HepG2 (cell line): ENCODE measurements around the gene TNFAIP2. TPM values are rescaled to one million over a fixed set of nuclear protein-coding genes. Genes with fewer than 3 reads are reported as not detected.

Experiments used
- AKAP8 ChIP-seq: sonication (generic); formaldehyde crosslinking; IDR thresholded peaks from 2 replicates; pipeline ENCODE4 v1.5.1; 2020; ENCODE audit warnings: mild to moderate bottlenecking, missing genetic modification reagents
- CBX1 ChIP-seq: IDR thresholded peaks from one replicate; pipeline ENCODE4 v1.6.1; 2016; ENCODE audit warnings: antibody characterized with exemption, low read depth
- CCDC6 ChIP-seq: sonication (generic); formaldehyde crosslinking; IDR thresholded peaks from 2 replicates; pipeline ENCODE4 v1.8.1; 2022; ENCODE audit warnings: mild to moderate bottlenecking, missing genetic modification reagents, moderate library complexity
- KLF12 ChIP-seq: sonication (generic); formaldehyde crosslinking; IDR thresholded peaks from 2 replicates; pipeline ENCODE4 v1.4.0; 2020; ENCODE audit warnings: missing genetic modification reagents, borderline replicate concordance
- KLF15 ChIP-seq: sonication (generic); formaldehyde crosslinking; IDR thresholded peaks from 2 replicates; pipeline ENCODE4 v1.8.1; 2023; ENCODE audit warnings: borderline replicate concordance, mild to moderate bottlenecking, inconsistent platforms, missing genetic modification reagents, mixed read lengths
- PHF21A ChIP-seq: sonication (generic); formaldehyde crosslinking; IDR thresholded peaks from 2 replicates; pipeline ENCODE4 v1.5.0; 2020; ENCODE audit warnings: mild to moderate bottlenecking, missing genetic modification reagents
- RBM39 ChIP-seq: fragments of 200-400 bp; formaldehyde crosslinking; IDR thresholded peaks from one replicate; pipeline ENCODE4 v1.6.1; 2018; ENCODE audit warnings: antibody characterized with exemption, mild to moderate bottlenecking, low read depth, low read length; ENCODE audit not compliant: poor library complexity, severe bottlenecking
- SP1 ChIP-seq, 2 experiments: fragments of 450-650 bp in 1 of 2; sonication (generic) in 1 of 2; formaldehyde crosslinking in 1 of 2; IDR thresholded peaks; 2 replicates each; pipeline versions ENCODE4 v1.4.0 to v1.6.1; 2016 to 2020; ENCODE audit warnings: missing genetic modification reagents in 1 of 2
- SP140L ChIP-seq: sonication (generic); formaldehyde crosslinking; IDR thresholded peaks from 2 replicates; pipeline ENCODE4 v1.4.0; 2020; ENCODE audit warnings: missing genetic modification reagents, borderline replicate concordance
- TCF7L2 ChIP-seq: IDR thresholded peaks from 2 replicates; pipeline ENCODE4 v1.6.1; 2011; ENCODE audit warnings: mild to moderate bottlenecking, low read depth, low read length, moderate library complexity
- UBTF ChIP-seq: sonication (generic); formaldehyde crosslinking; IDR thresholded peaks from 2 replicates; pipeline ENCODE4 v1.4.0; 2020; ENCODE audit warnings: mild to moderate bottlenecking, missing genetic modification reagents
- ZEB1 ChIP-seq: IDR thresholded peaks from 2 replicates; pipeline ENCODE4 v1.6.1; 2012; ENCODE audit warnings: mild to moderate bottlenecking, low read depth, inconsistent platforms; ENCODE audit not compliant: insufficient replicate concordance
- ZIK1 ChIP-seq: sonication (generic); formaldehyde crosslinking; IDR thresholded peaks from 2 replicates; pipeline ENCODE4 v1.5.0; 2020; ENCODE audit warnings: mild to moderate bottlenecking, low read depth, missing genetic modification reagents, borderline replicate concordance
- ZNF292 ChIP-seq: sonication (generic); formaldehyde crosslinking; IDR thresholded peaks from 2 replicates; pipeline ENCODE4 v1.8.1; 2022; ENCODE audit warnings: mild to moderate bottlenecking, low read depth, missing genetic modification reagents, borderline replicate concordance
- ZNF326 ChIP-seq: sonication (generic); formaldehyde crosslinking; IDR thresholded peaks from 2 replicates; pipeline ENCODE4 v1.4.0; 2020; ENCODE audit warnings: missing genetic modification reagents, borderline replicate concordance
- ZNF761 ChIP-seq: sonication (generic); formaldehyde crosslinking; conservative IDR thresholded peaks from 2 replicates; pipeline ENCODE4 v1.4.0; 2020; ENCODE audit warnings: mild to moderate bottlenecking, missing genetic modification reagents
- ZNF782 ChIP-seq: sonication (generic); formaldehyde crosslinking; IDR thresholded peaks from 2 replicates; pipeline ENCODE4 v1.4.0; 2020; ENCODE audit warnings: missing genetic modification reagents, mild to moderate bottlenecking, borderline replicate concordance
- ZNF883 ChIP-seq: sonication (generic); formaldehyde crosslinking; IDR thresholded peaks from 2 replicates; pipeline ENCODE4 v1.5.1; 2020; ENCODE audit warnings: mild to moderate bottlenecking, missing genetic modification reagents; ENCODE audit errors: not compliant biosample characterization
- ZSCAN22 ChIP-seq: sonication (generic); formaldehyde crosslinking; IDR thresholded peaks from 2 replicates; pipeline ENCODE4 v1.4.0; 2020; ENCODE audit warnings: mild to moderate bottlenecking, missing genetic modification reagents
- ZZZ3 ChIP-seq: sonication (generic); formaldehyde crosslinking; IDR thresholded peaks from 2 replicates; pipeline ENCODE4 v1.4.0; 2020; ENCODE audit warnings: missing genetic modification reagents, mild to moderate bottlenecking, borderline replicate concordance
- polyA plus RNA-seq, 8 experiments: library from polyadenylated mRNA; depleted of rRNA in 3 of 8; stranded (reverse) in 7 of 8; unstranded in 1 of 8; fragments of >200 nt; fragmentation: Illumina TruSeq in 4 of 8; extraction: Trizol in 4 of 8; gene quantifications; 2 replicates each; pipeline versions ENCODE4 v1.2.1 to v1.2.3, GENCODE V29; 2011 to 2016; ENCODE audit warnings: low read depth in 4 of 8, missing spikeins in 1 of 8, mixed read lengths in 1 of 8; ENCODE audit not compliant: insufficient read depth in 1 of 8
- total RNA-seq, 5 experiments: library from RNA; depleted of rRNA; stranded (reverse); fragments of >200 nt; fragmentation: Illumina TruSeq; extraction: Trizol; gene quantifications; 2 replicates each; pipeline ENCODE4 v1.2.3, GENCODE V29; 2016; ENCODE audit warnings: low read depth in 1 of 5
- TF ChIP-seq, protein P1 (sequence below): sonication (generic); formaldehyde crosslinking; IDR thresholded peaks from 2 replicates; pipeline ENCODE4 v1.8.0; 2023; ENCODE audit warnings: mild to moderate bottlenecking, missing genetic modification reagents
- TF ChIP-seq, protein P2 (sequence below): sonication (generic); formaldehyde crosslinking; IDR thresholded peaks from 2 replicates; pipeline ENCODE4 v1.5.1; 2020; ENCODE audit warnings: mild to moderate bottlenecking, missing genetic modification reagents

Gene TNFAIP2
- total and polyA plus RNA-seq, 2 of the 13 experiments (the other 11 are each of a cell fraction or from before 2014, with no cell fraction given) = 0.46 to 1.5 TPM

DNA sequence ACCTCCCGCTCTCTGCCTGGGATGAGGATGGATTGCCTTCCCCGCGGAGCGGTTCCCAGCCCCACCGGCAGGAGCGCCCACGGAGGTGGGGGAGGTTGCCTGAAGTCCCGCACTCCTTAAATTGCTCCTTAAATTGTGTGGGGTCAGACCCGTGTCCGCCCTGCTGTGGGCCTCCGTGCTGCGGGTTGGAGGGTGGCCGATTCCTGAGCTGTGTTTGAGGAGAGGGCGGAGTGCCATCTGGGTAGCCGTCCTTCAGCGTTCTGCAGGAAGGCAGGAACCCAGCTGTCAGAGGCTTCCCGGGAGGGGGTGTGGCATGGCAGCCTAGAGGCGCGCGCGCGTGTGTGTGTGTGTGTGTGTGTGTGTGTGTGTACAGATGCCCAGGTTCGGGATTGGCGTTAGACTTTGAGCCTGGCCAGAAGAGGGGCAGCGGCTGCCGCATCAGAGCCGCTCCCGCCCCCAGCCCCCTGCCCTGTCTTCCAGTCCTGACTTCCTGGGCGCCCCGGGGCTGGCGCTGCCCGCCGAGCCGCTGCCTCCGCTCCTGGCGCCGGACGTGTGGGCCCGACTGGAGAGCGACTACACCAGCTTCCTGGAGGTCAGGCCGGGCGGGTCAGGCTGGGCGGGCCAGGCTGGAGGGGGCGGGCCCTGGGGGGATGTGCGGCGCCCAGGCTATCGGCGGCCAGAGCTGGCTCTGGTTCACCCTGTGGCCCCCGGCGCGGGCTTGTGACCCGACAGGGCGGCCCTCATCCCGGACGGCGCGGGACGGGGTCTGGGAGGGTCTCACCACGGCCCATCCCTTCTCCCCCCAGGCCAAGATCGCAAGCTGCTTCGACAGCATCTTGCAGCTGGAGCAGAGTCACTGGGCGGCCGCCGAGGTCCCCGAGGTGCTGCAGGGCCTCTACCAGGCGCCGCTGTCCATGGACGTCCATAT lies 19.5 kb upstream of the TNFAIP2 start (continued):
- TF ChIP-seq, protein P1, sequence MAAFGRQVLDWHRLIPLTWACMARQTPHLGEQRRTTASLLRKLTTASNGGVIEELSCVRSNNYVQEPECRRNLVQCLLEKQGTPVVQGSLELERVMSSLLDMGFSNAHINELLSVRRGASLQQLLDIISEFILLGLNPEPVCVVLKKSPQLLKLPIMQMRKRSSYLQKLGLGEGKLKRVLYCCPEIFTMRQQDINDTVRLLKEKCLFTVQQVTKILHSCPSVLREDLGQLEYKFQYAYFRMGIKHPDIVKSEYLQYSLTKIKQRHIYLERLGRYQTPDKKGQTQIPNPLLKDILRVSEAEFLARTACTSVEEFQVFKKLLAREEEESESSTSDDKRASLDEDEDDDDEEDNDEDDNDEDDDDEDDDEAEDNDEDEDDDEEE = 0 out of 2 replicates have a peak, but pooled peaks have one; percentile 51
- TF ChIP-seq ZNF883 (CRISPR knock-in tag) (no peak), ZNF761 (CRISPR knock-in tag) (peak; percentile 38; the same call in 1 of the 2 replicates), SP1 (IDR thresholded peaks at IDR 0.05) (no peak), SP1 (CRISPR knock-in tag; IDR thresholded peaks at IDR 0.05) (peak; percentile 64), AKAP8 (CRISPR knock-in tag) (peak; percentile 100), CBX1 (peak; percentile 14), ZZZ3 (CRISPR knock-in tag) (no peak), UBTF (peak; percentile 99), ZSCAN22 (CRISPR knock-in tag) (0 out of 2 replicates have a peak, but pooled peaks have one; percentile 56), KLF15 (CRISPR knock-in tag) (0 out of 2 replicates have a peak, but pooled peaks have one; percentile 43), TCF7L2 (no peak), CCDC6 (CRISPR knock-in tag) (peak; percentile 67), PHF21A (CRISPR knock-in tag) (peak; percentile 78), KLF12 (CRISPR knock-in tag) (peak; percentile 44; the same call in 1 of the 2 replicates), ZIK1 (CRISPR knock-in tag) (0 out of 2 replicates have a peak, but pooled peaks have one; percentile 48), ZNF326 (CRISPR knock-in tag) (peak; percentile 68), SP140L (no peak), ZNF782 (CRISPR knock-in tag) (peak; percentile 75; the same call in 1 of the 2 replicates), ZNF292 (CRISPR knock-in tag) (no peak), ZEB1 (peak; percentile 49), RBM39 (peak; percentile 74)
- TF ChIP-seq, protein P2, sequence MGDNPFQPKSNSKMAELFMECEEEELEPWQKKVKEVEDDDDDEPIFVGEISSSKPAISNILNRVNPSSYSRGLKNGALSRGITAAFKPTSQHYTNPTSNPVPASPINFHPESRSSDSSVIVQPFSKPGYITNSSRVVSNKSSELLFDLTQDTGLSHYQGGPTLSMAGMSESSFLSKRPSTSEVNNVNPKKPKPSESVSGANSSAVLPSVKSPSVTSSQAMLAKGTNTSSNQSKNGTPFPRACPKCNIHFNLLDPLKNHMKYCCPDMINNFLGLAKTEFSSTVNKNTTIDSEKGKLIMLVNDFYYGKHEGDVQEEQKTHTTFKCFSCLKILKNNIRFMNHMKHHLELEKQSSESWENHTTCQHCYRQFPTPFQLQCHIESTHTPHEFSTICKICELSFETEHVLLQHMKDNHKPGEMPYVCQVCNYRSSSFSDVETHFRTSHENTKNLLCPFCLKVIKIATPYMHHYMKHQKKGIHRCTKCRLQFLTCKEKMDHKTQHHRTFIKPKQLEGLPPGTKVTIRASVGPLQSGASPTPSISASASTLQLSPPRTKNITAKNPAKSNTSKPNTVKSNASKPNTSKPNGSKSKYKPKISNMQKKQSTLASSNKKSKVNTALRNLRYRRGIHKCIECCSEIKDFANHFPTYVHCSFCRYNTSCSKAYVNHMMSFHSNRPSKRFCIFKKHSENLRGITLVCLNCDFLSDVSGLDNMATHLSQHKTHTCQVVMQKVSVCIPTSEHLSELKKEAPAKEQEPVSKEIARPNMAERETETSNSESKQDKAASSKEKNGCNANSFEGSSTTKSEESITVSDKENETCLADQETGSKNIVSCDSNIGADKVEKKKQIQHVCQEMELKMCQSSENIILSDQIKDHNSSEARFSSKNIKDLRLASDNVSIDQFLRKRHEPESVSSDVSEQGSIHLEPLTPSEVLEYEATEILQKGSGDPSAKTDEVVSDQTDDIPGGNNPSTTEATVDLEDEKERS = peak; percentile 50; the same call in 1 of the 2 replicates
